HUDEP-2 (cell line): ENCODE data around the gene GATAD2B.
A peak's percentile ranks its signal among the peaks of the same experiment; 100 is the strongest.

Experiments used
- DNase-seq, 76 experiments: peaks; one replicate each; lab custom pipeline; 2025; ENCODE audit not compliant: unreplicated experiment in 76 of 76; lab: John Stamatoyannopoulos, UW

The GATAD2B gene

GRCh38 chr1:153799566-153800465, 123.0 kb downstream of the GATAD2B start:
- DNase-seq: no peak

GRCh38 chr1:153799016-153799415, 123.8 kb downstream of the GATAD2B start:
- DNase-seq: no peak

GRCh38 chr1:153798468-153798780, 124.3 kb downstream of the GATAD2B start:
- no peak for DNase-seq

- DNase-seq: peak in 63 of 76 experiments; percentile 8 to 79 (median 53)
Measured at GRCh38 chr1:153796786-153797659, 125.7 kb downstream of the GATAD2B start.

GRCh38 chr1:153795934-153796785, 126.6 kb downstream of the GATAD2B start:
- DNase-seq: no peak

GRCh38 chr1:153795330-153795837, 127.4 kb downstream of the GATAD2B start:
- DNase-seq: no peak

GRCh38 chr1:153794624-153795329, 128.0 kb downstream of the GATAD2B start:
- DNase-seq: no peak

GRCh38 chr1:153793973-153794615, 128.7 kb downstream of the GATAD2B start:
- no peak for DNase-seq

- DNase-seq: no peak
Measured at GRCh38 chr1:153793261-153793972, 129.4 kb downstream of the GATAD2B start.

- no peak for DNase-seq
Measured at GRCh38 chr1:153792631-153793041, 130.1 kb downstream of the GATAD2B start.

GRCh38 chr1:153791648-153792253, 131.0 kb downstream of the GATAD2B start:
- DNase-seq: peak in 1 of 76 experiments; percentile 2

GRCh38 chr1:153790966-153791647, 131.7 kb downstream of the GATAD2B start:
- DNase-seq: no peak

GRCh38 chr1:153790313-153790965, 132.3 kb downstream of the GATAD2B start:
- DNase-seq: no peak

- no peak for DNase-seq
Measured at GRCh38 chr1:153789478-153790034, 133.2 kb downstream of the GATAD2B start.

GRCh38 chr1:153786038-153786790, 136.6 kb downstream of the GATAD2B start:
- DNase-seq: no peak
